ENCODE results near the gene KIF16B.
"Not testable (repeated sequence)": the region's sequence is repeated elsewhere in the genome, so short reads cannot be mapped to it uniquely, and the experiment has no call there.

KIF16B gene

GRCh38 chr20:16283307-16283706 is 289.9 kb downstream of the KIF16B start:
- DNase-seq, result no peak

GRCh38 chr20:16280219-16280618 is 293.0 kb downstream of the KIF16B start:
- no peak for DNase-seq

- no peak for DNase-seq
Measured at GRCh38 chr20:16279320-16279719, 293.9 kb downstream of the KIF16B start.

GRCh38 chr20:16273812-16274555 is 299.3 kb downstream of the KIF16B start:
- no peak for DNase-seq

- no peak for DNase-seq
Measured at GRCh38 chr20:16272780-16273360, 300.4 kb downstream of the KIF16B start.

- no peak for DNase-seq
Measured at GRCh38 chr20:16271450-16271849, 301.8 kb downstream of the KIF16B start.

- DNase-seq, result no peak
Measured at GRCh38 chr20:16270989-16271388, 302.3 kb downstream of the KIF16B start.

GRCh38 chr20:16270314-16270931 is 302.8 kb downstream of the KIF16B start:
- DNase-seq, result no peak

GRCh38 chr20:16267526-16267925 is 305.7 kb downstream of the KIF16B start:
- no peak for DNase-seq

GRCh38 chr20:16265334-16265733 is 307.9 kb downstream of the KIF16B start:
- no peak for DNase-seq

GRCh38 chr20:16263582-16263981 is 309.7 kb downstream of the KIF16B start:
- DNase-seq, result no peak

GRCh38 chr20:16262594-16262993 is 310.7 kb downstream of the KIF16B start:
- no peak for DNase-seq

- no peak for DNase-seq
Measured at GRCh38 chr20:16261733-16262273, 311.4 kb downstream of the KIF16B start.

- no peak for DNase-seq
Measured at GRCh38 chr20:16260911-16261310, 312.3 kb downstream of the KIF16B start.

- not testable (repeated sequence) for DNase-seq
Measured at GRCh38 chr20:16260133-16260532, 313.1 kb downstream of the KIF16B start.

GRCh38 chr20:16258766-16259165 is 314.5 kb downstream of the KIF16B start:
- no peak for DNase-seq

- no peak for DNase-seq
Measured at GRCh38 chr20:16257813-16258430, 315.3 kb downstream of the KIF16B start.

- no peak for DNase-seq
Measured at GRCh38 chr20:16257021-16257420, 316.2 kb downstream of the KIF16B start.

GRCh38 chr20:16246870-16247269 is 326.4 kb downstream of the KIF16B start:
- no peak for DNase-seq

- DNase-seq, result no peak
Measured at GRCh38 chr20:16246291-16246690, 327.0 kb downstream of the KIF16B start.

GRCh38 chr20:16245879-16246278 is 327.4 kb downstream of the KIF16B start:
- no peak for DNase-seq

GRCh38 chr20:16244892-16245291 is 328.4 kb downstream of the KIF16B start:
- no peak for DNase-seq

- DNase-seq, result no peak
Measured at GRCh38 chr20:16243470-16243869, 329.8 kb downstream of the KIF16B start.

GRCh38 chr20:16241911-16242310 is 331.3 kb downstream of the KIF16B start:
- DNase-seq, result no peak
